Heart right ventricle (tissue), 16 donors: ENCODE data around the gene SMS. TPM values are rescaled to one million over a fixed set of nuclear protein-coding genes. Genes with fewer than 3 reads are reported as not detected.

Experiments
- ATAC-seq, 8 donors: fragments of 200-7000 bp; cut with Tn5 transposase; one replicate each; pipeline ENCODE4 v1.9.1; 2020; ENCODE audit warnings: mild to moderate bottlenecking in 8 of 8, moderate library complexity in 8 of 8, moderate number of reproducible peaks in 1 of 8
- DNase-seq, 2 donors: peaks; one replicate each; pipeline ENCODE4 v3.0.0-alpha.2; 2020
- H3K27ac ChIP-seq, 10 donors: fragments of 200-600 bp; sonication (generic) in 2 of 10; one replicate each; pipeline versions ENCODE4 v1.5.0 to v1.8.0; 2020 to 2022; ENCODE audit warnings: mild to moderate bottlenecking in 3 of 10
- H3K27me3 ChIP-seq, 7 donors: fragments of 200-600 bp; one replicate each; pipeline ENCODE4 v1.8.0; 2021 to 2022; ENCODE audit warnings: mild to moderate bottlenecking in 2 of 7
- H3K36me3 ChIP-seq, 9 donors: fragments of 200-600 bp; sonication (generic) in 1 of 9; one replicate each; pipeline versions ENCODE4 v1.5.0 to v1.8.0; 2020 to 2022; ENCODE audit warnings: mild to moderate bottlenecking in 2 of 9
- H3K4me1 ChIP-seq, 9 donors: fragments of 200-600 bp; sonication (generic) in 1 of 9; one replicate each; pipeline versions ENCODE4 v1.5.0 to v1.8.0; 2020 to 2022; ENCODE audit warnings: mild to moderate bottlenecking in 4 of 9
- H3K4me3 ChIP-seq, 10 donors: fragments of 200-600 bp; sonication (generic) in 2 of 10; one replicate each; pipeline versions ENCODE4 v1.5.0 to v1.8.0; 2020 to 2022; ENCODE audit warnings: mild to moderate bottlenecking in 7 of 10, moderate library complexity in 2 of 10
- H3K9me3 ChIP-seq, 11 donors: fragments of 200-600 bp in 10 of 11; sonication (generic) in 2 of 11; one replicate each; pipeline versions ENCODE4 v1.5.0 to v1.8.0; 2013 to 2022; ENCODE audit warnings: mild to moderate bottlenecking in 2 of 11, control low read depth in 1 of 11, moderate library complexity in 1 of 11
- CTCF ChIP-seq, 9 donors: fragments of 200-600 bp; sonication (generic) in 2 of 9; IDR thresholded peaks; one replicate each; pipeline versions ENCODE4 v1.5.0 to v1.8.0; 2021 to 2022; ENCODE audit warnings: antibody characterized with exemption in 9 of 9, mild to moderate bottlenecking in 5 of 9, moderate library complexity in 1 of 9
- WGBS, 2 donors: extraction: QIAGEN DNeasy Blood & Tissue Kit; methylation state at CpG; one replicate each; pipeline ENCODE4 v1.1.7; 2013; ENCODE audit warnings: inconsistent platforms in 1 of 2; 5-methylcytosine and 5-hydroxymethylcytosine counted together
- intact Hi-C, 10 donors: fragments of 100-400 bp; cut with DNase I; formaldehyde crosslinking; loops; one replicate each; pipeline versions ENCODE4 v1.11.1 to v1.14.2; 2022
- polyA plus RNA-seq, 2 donors: library from polyadenylated mRNA; stranded (reverse); fragments of 200-250 nt; gene quantifications; one replicate each; pipeline ENCODE4 v1.2.3, GENCODE V29; 2013
- total RNA-seq, 10 donors: library from RNA; stranded (reverse); fragmentation: NEBNext Ultra II Directional in 3 of 10; extraction: Animal tissue kit (Norgen Biotek cat#: 25700) in 3 of 10; gene quantifications; one replicate each; pipeline versions ENCODE4 v1.2.1 to v1.2.4, GENCODE V29; 2021 to 2023
- donor health status: Arrhythmogenic right ventricular cardiomyopathy.
- donor health status: ischemic (EF 13 %, LVEDD 7.1; RV severe dilation, severe dysfunction).
- donor health status: healthy with polysubstance abuse.
- donor health status: DM: no; HTN: yes; CAD: no.
- donor health status: DM: no; HTN: no; CAD: no.
- donor health status: ischemic (EF 25% LVEDD 6.9; RV normal size, moderate dysfunction).
- donor health status: ischemic (EF 25% LVEDD 5.7; RV mildly dilated, moderate dysfunction).
- donor health status: healthy.
- donor health status: DM: yes; HTN: yes; CAD: no.
- donor health status: Ischemic cardiomyopathy.
- donor health status: ischemic (EF 35%, LVEDD 5.7; RV mildly dilated, moderate dysfunction).
- donor health status: nonischemic (EF 11% LVEDD 7.7; RV severe dilation, severe dysfunction).
- donor health status: DM: yes; HTN: yes; CAD: no.
- donor health status: PGD.
- donor health status: ischemic (EF 29% LVEDD 5.4; RV normal size, mild dysfunction).
- donor health status: nonischemic (EF 23%, LVEDD 6.1; RV moderate dilation, normal function).

The SMS gene
- total and polyA plus RNA-seq, 12 donors, result 22.3 to 70.9 (median 53.5) TPM

GRCh38 chrX:22032506-22032905, 92.0 kb downstream of the SMS start:
- Histone ChIP-seq H3K4me3 (no peak overlapping the region), H3K27ac (no peak overlapping the region), H3K27me3 (peaks cover 0 to 4% (median 0%) of the 10 kb centered on the region in 7 donors), H3K9me3 (no peaks in the 10 kb centered on the region), H3K4me1 (no peaks in the 10 kb centered on the region), H3K36me3 (no peaks in the 10 kb centered on the region)
- intact Hi-C loops, result no loop called here
- no peak for ATAC-seq
- WGBS, 2 donors, result 46 to 53% methylated on average over 6 of the region's 6 CpGs
- no peak for DNase-seq
- TF ChIP-seq CTCF (IDR thresholded peaks at IDR 0.05), result no peak

GRCh38 chrX:22033818-22034217, 93.3 kb downstream of the SMS start:
- 71 to 72% methylated on average over 5 of the region's 5 CpGs for WGBS, 2 donors
- TF ChIP-seq CTCF (IDR thresholded peaks at IDR 0.05), result no peak
- intact Hi-C loops, result no loop called here
- Histone ChIP-seq H3K4me3 (no peak overlapping the region), H3K27ac (no peak overlapping the region), H3K27me3 (peaks cover 0 to 4% (median 0%) of the 10 kb centered on the region in 7 donors), H3K9me3 (no peaks in the 10 kb centered on the region), H3K36me3 (no peaks in the 10 kb centered on the region), H3K4me1 (no peaks in the 10 kb centered on the region)
- no peak for ATAC-seq
- DNase-seq, result no peak

DNA sequence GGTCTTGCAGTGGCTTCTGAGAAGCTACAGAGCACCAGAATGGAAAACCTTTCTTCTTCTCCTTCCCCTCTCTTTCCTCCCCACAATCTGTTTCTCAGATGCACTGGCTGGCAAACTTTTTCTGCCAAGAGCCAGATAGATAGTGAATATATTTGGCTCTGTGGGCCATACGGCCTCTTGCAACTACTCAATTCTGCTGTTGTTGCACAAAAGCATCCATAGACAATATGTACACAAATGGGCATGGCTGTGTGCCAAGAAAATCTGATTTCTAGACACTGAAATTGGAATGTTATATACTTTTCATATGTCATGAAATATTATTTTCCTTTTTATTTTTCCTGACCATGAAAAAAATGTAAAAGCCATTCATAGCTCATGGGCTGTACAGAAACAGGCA, 94.7 kb downstream of the SMS start:
- Histone ChIP-seq H3K27ac (no peak overlapping the region), H3K9me3 (no peaks in the 10 kb centered on the region), H3K4me1 (no peaks in the 10 kb centered on the region), H3K4me3 (no peak overlapping the region), H3K36me3 (no peaks in the 10 kb centered on the region), H3K27me3 (peaks cover 0 to 4% (median 0%) of the 10 kb centered on the region in 7 donors)
- intact Hi-C loops, result no loop called here
- no peak for ATAC-seq
- no peak for TF ChIP-seq CTCF (IDR thresholded peaks at IDR 0.05)
- 52 to 76% methylated on average over 1 of the region's 1 CpG for WGBS, 2 donors
- no peak for DNase-seq

DNA sequence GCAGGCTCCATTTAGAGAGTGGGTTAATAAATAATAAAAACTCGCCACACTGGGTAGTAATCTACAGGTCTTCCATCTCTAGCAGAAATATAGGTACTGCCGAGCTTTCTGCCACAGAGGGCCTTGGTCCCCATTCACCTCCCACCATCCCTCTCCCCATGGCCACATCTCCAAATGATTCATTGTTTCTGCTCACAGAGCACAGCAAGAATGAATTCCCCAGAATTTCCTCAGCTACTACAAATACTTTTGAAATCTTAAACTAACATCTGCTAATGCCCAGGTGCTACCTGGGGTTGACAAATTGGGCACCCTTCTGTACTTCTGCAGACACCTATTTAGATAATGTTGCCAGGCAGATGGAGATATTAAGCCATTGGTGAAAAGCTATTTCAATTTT, 96.7 kb downstream of the SMS start:
- WGBS, 2 donors, result 97 to 98% methylated on average over 2 of the region's 2 CpGs
- Histone ChIP-seq H3K27ac (no peak overlapping the region), H3K36me3 (no peaks in the 10 kb centered on the region), H3K9me3 (no peaks in the 10 kb centered on the region), H3K4me3 (no peak overlapping the region), H3K4me1 (no peaks in the 10 kb centered on the region), H3K27me3 (peaks cover 0 to 4% (median 0%) of the 10 kb centered on the region in 7 donors)
- DNase-seq, result no peak
- TF ChIP-seq CTCF (IDR thresholded peaks at IDR 0.05), result no peak
- intact Hi-C loops, result no loop called here
- no peak for ATAC-seq
